Measurements from ENCODE around the gene OR5B3. TPM values are rescaled to one million over a fixed set of nuclear protein-coding genes. Genes with fewer than 3 reads are reported as not detected.

OR5B3 gene
- total RNA-seq, 8 experiments from 2014 or later: not detected

DNA sequence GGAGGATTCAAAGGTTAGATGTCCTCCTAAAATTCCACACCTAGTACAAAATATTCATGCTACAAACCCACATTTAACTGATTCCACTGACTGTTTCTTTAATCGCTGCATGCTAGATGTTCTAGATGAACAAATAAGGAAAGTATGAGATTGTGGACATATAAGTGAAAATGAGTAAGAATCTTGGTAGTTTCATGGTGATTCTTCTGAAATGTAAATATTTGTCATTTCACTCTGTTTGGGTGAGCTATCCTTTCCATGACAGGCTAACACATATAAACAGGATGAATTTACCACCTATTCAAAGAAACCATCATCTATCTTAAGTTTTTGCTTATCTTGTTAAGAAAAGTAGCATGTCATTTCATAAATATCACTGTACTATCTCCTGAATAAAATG lies 14.8 kb downstream of the OR5B3 start:
- H3K4me3 ChIP-seq: no peak overlapping the region
- WGBS, 10 experiments: 29 to 100% (median 100%) methylated on average over 1 of the region's 1 CpG; no CpG with 5 or more reads in 3 of the 10 experiments
- in situ Hi-C loops (cut with MboI; ENCODE audit: low pct_unique_long_range_greater_than_20kb in 2 of 9, low sequenced_read_pairs in 9 of 9, unreplicated experiment in 9 of 9): no loop called here
- H3K4me1 ChIP-seq (replicated peaks in 1 of 2): no peaks in the 10 kb centered on the region
- no peak overlapping the region for H3K27ac ChIP-seq
- ATAC-seq (replicated peaks in 6 of 8): no peak

- Histone ChIP-seq H3K4me1 (replicated peaks in 1 of 2) (no peaks in the 10 kb centered on the region), H3K4me3 (no peak overlapping the region), H3K27ac (no peak overlapping the region)
- ATAC-seq (replicated peaks in 6 of 8): no peak
- whole genome bisulfite sequencing, 10 experiments: 77% methylated on average over 11 of the region's 18 CpGs; no CpG with 5 or more reads in 9 of the 10 experiments
- in situ Hi-C loops (cut with MboI; ENCODE audit: low pct_unique_long_range_greater_than_20kb in 2 of 9, low sequenced_read_pairs in 9 of 9, unreplicated experiment in 9 of 9): no loop called here
These were observed 16.1 kb downstream of the OR5B3 start for GRCh38 chr11:58390551-58391063.

GRCh38 chr11:58358969-58359368 lies 47.7 kb downstream of the OR5B3 start, which contains the start of gene OR5B17:
Gene OR5B17 (minus strand): TSS chr11:58359069. CDS start chr11:58359069, 0 bp downstream.
- WGBS, 10 experiments: 0 to 58% (median 6%) methylated on average over 1 of the region's 1 CpG; no CpG with 5 or more reads in 2 of the 10 experiments
- in situ Hi-C loops (cut with MboI; ENCODE audit: low pct_unique_long_range_greater_than_20kb in 2 of 9, low sequenced_read_pairs in 9 of 9, unreplicated experiment in 9 of 9): no loop called here
- ATAC-seq (replicated peaks in 6 of 8): no peak

DNA sequence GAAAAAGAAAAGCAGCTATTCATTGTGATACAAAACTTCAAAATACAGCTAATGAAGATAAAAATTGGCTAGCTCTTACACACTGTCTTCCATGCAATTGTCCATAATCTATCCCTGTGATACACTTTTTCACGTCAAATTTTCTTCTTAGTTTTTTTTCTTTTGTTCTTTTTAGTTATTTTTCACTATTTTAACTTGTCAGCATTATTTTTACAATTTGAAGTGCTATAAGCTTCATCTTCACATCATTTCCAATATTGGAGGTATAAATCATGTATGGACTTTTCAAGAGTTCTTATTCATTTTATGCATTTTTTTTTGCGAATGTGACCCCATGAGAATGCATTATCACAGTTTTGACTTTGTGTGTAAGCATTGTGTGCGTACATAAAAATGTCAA lies 51.9 kb downstream of the OR5B3 start:
- no peak overlapping the region for H3K4me3 ChIP-seq
- in situ Hi-C loops (cut with MboI; ENCODE audit: low pct_unique_long_range_greater_than_20kb in 2 of 9, low sequenced_read_pairs in 9 of 9, unreplicated experiment in 9 of 9): no loop called here
- no peak overlapping the region for H3K27ac ChIP-seq
- ATAC-seq (replicated peaks in 6 of 8): no peak
- 24 to 100% (median 73%) methylated on average over 1 to 3 of the region's 3 CpGs for WGBS, 10 experiments
- H3K4me1 ChIP-seq (replicated peaks in 1 of 2): no peaks in the 10 kb centered on the region

More at GRCh38 chr11:58358969-58359368, 47.7 kb downstream of the OR5B3 start, which contains the start of gene OR5B17:
- Histone ChIP-seq H3K27ac (no peak within 1 kb of the TSS), H3K4me1 (replicated peaks in 1 of 2) (no peaks in the 10 kb centered on the region), H3K4me3 (no peak within 1 kb of the TSS)

Other genes with a start within 250 kb of the OR5B3 start
- under 1 TPM in 2 of 8 experiments, not detected in 6; 0.14 to 0.19 TPM for gene OR9Q2, start 217.8 kb downstream of the OR5B3 start, total RNA-seq
- gene OR1S2, start 202.7 kb downstream of the OR5B3 start, total RNA-seq: under 1 TPM in 2 of 8 experiments, not detected in 6; 0.37 to 0.66 TPM
- under 1 TPM in 1 of 8 experiments, not detected in 7; 0.71 TPM for gene OR1S1, start 194.2 kb downstream of the OR5B3 start, total RNA-seq
- gene OR10Q1, start 178.0 kb downstream of the OR5B3 start, total RNA-seq: 1 to 10 TPM in 1 of 8 experiments, not detected in 7; 1.1 TPM
- under 1 TPM in 1 of 8 experiments, not detected in 7; 0.28 TPM for gene OR10W1, start 138.6 kb downstream of the OR5B3 start, total RNA-seq
- gene OR5B17, start 47.8 kb downstream of the OR5B3 start, total RNA-seq: under 1 TPM in 1 of 8 experiments, not detected in 7; 0.52 TPM
- under 1 TPM in 2 of 8 experiments, not detected in 6; 0.08 to 0.71 TPM for gene OR5B2, start 21.2 kb upstream of the OR5B3 start, total RNA-seq
- gene OR5B12, start 35.4 kb upstream of the OR5B3 start, total RNA-seq: under 1 TPM in 1 of 8 experiments, not detected in 7; 0.28 TPM
- gene OR5B21, start 101.2 kb upstream of the OR5B3 start, total RNA-seq: 1 to 10 TPM in 1 of 8 experiments, under 1 TPM in 3, not detected in 4; 0.32 to 1.1 (median 0.41) TPM
- 1 to 10 TPM; 2.4 to 10.0 (median 5.9) TPM for gene LPXN, start 169.0 kb upstream of the OR5B3 start, total RNA-seq
- gene ZFP91, start 172.2 kb upstream of the OR5B3 start, total RNA-seq: 10 to 100 TPM; 24.5 to 68.7 (median 45.2) TPM
- 1 to 10 TPM in 6 of 8 experiments, under 1 TPM in 2; 0.60 to 4.8 (median 1.3) TPM for gene CNTF, start 215.8 kb upstream of the OR5B3 start, total RNA-seq